A375 (cell line): ENCODE measurements around the gene LSM3. TPM values are rescaled to one million over a fixed set of nuclear protein-coding genes. Genes with fewer than 3 reads are reported as not detected.

Source experiments
- total RNA-seq: library from RNA; depleted of rRNA; stranded (reverse); fragments of >200 nt; shearing (Covaris generic); gene quantifications from 2 replicates; pipeline ENCODE4 v1.2.3, GENCODE V29; 2014; rRNA removed

The LSM3 gene
- total RNA-seq = 13.1 and 14.7 TPM in 2 replicates

GRCh38 chr3:14178247-14179113 lies at the start of gene LSM3, which contains the start of gene XPC:
TSS of gene LSM3 (plus strand) at chr3:14178817. CDS start at chr3:14178861, 44 bp downstream.
TSS of gene XPC (minus strand) at chr3:14178601. CDS start at chr3:14178568, 33 bp downstream.

Other genes with a start within 250 kb of the LSM3 start
- 38.3 and 39.1 TPM in 2 replicates for gene CHCHD4, start 53.9 kb upstream of the LSM3 start, total RNA-seq
- gene TMEM43, start 53.8 kb upstream of the LSM3 start, total RNA-seq = 81.3 and 86.6 TPM in 2 replicates
- 37.6 and 38.8 TPM in 2 replicates for gene XPC, start 216 bp upstream of the LSM3 start, total RNA-seq
- gene SLC6A6, start 223.8 kb downstream of the LSM3 start, total RNA-seq = 16.4 and 19.5 TPM in 2 replicates